GM19395 (cell line): ENCODE measurements around the gene SNUPN.
A peak's percentile ranks its signal among the peaks of the same experiment; 100 is the strongest.

ENCODE experiments used
- ATAC-seq: cut with Tn5 transposase; IDR thresholded peaks from one replicate; pipeline ENCODE4 v1.9.1; 2021; ENCODE audit warnings: mild to moderate bottlenecking, moderate library complexity; ENCODE audit not compliant: unreplicated experiment

The SNUPN gene

GRCh38 chr15:75625542-75626347, at the start of gene SNUPN:
Gene SNUPN (minus strand): TSS chr15:75625725. CDS start chr15:75621051, 4,674 bp downstream.
- peak; percentile 77 for ATAC-seq

- no peak for ATAC-seq
Measured at GRCh38 chr15:75674366-75674765, 48.8 kb upstream of the SNUPN start.

GRCh38 chr15:75673426-75674235, 48.1 kb upstream of the SNUPN start:
- no peak for ATAC-seq

DNA sequence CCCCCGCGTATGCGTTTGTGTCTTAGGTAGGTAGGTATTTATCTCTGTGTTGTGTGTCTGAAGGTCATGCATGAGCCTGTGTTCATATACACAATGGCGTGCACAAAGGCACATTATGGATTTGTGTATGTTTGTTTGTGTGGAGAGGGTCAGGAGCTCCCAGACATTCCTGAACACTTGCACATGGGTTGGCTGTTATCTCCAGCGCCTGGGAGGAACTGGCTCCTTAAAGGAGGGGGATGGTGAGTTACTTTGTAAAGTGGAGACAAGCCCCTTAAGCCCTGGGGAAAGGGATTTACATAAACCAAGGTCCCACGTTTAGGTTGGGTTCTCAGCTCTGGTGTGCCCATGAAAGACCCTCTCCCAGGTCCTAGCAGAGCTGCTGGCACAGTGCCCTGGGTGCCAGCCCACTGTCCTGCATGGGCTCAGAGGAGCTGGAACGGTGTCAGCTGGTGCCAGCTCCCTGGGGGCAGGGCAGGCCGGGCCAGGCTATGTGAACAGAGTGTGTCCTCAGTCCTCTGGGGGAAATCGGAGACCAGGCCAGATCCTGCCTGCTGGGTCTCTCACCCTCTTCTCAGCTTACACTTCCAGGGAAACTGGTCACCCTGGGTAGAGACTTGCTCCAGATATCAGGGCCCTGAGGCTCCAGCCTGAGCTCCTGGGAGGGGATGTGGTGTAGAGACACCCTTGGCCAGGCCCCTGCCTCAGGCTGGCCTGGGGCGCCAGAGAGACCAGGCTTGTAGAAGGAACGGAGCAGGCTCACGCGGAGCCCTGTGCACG, 47.3 kb upstream of the SNUPN start:
- no peak for ATAC-seq

- ATAC-seq, result no peak
Measured at GRCh38 chr15:75671730-75672602, 46.4 kb upstream of the SNUPN start.

GRCh38 chr15:75669879-75670212, 44.3 kb upstream of the SNUPN start:
- no peak for ATAC-seq

- ATAC-seq, result no peak
Measured at GRCh38 chr15:75669191-75669878, 43.8 kb upstream of the SNUPN start.

GRCh38 chr15:75666823-75667501, 41.4 kb upstream of the SNUPN start:
- ATAC-seq, result no peak

- ATAC-seq, result no peak
Measured at GRCh38 chr15:75663931-75664421, 38.5 kb upstream of the SNUPN start.

DNA sequence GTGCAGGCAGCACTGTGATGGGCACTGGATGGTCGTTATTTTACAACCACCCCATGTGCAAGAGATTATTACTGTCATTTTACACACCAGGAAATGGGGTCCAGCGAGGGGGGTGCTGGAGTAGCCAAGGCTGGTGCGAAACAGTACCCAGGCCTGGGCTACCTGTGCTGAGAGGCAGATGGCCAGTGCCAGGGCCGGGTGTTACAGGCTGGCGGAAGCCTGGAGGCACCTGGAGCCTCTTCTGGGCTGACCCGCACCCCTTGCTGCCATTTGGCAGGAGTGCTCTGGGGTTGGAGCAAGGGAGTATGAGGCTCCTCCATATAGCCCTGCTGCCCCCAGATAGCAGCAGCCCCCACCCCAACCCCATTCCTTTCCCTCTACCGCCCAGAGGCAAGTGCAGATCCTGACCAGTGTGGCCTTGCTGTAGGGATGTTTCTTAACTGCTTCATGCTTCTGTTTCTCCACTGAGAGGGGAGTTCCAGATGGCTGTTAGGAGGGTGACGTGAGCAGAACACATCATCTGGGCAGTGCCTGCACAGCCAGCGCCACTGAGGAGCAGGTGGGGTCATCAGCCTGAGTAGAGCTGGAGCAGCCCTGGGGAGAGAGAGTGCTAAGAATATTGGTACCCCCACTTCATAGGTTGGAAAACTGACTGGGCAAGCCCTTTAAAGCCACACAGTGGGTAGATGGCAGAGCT, 37.4 kb upstream of the SNUPN start:
- no peak for ATAC-seq

DNA sequence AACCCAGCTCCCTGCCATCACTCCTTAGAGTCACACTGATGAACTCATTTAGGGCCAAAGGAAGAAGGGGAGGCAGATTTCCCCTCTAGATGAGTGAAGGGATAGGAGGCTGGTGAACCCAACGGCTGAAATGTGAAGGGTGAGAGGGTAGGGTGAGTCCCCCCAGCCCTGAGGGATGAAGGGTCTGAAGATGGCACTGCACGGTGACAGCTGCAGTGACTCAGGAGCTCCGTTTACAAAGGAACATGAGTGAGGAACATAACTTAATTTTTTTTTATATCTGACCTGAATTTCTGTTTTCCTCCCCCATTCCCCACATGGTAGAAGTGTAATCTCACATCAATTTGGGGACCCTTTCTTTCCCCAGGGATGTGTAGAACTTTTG, 36.2 kb upstream of the SNUPN start:
- ATAC-seq, result no peak

GRCh38 chr15:75661100-75661755, 35.7 kb upstream of the SNUPN start:
- ATAC-seq, result no peak

- no peak for ATAC-seq
Measured at GRCh38 chr15:75659928-75660645, 34.6 kb upstream of the SNUPN start.

DNA sequence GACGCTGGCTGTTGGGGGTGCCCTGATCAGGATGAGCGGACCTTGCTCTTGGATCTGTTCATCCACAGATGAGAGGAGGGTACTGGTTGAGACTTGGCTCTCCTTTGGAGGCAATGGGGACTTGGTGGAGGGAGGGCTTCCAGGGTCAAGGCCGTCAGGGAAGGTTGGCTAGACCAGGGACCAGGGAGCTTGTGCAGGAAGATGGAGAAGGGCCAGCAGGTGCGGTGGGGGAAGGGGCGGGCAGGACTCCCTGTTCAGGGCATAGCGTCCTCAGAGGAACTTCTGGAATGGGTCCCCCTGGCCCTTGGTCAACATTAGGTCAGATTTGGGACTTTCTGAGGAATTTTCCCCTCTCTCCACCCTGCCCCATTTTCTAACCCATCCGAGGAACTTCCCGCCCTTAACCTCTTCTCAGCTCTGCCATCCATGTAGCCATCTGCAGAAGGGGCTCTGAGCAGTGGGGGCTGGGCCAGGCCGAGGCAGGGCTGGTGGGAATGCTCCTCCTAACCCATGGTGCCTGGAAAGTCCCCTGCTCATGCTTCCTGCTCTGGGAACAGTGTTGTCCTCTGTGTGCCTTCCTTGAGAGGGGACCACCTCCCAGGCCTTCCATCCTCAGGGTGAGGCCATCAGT, 33.7 kb upstream of the SNUPN start:
- no peak for ATAC-seq

DNA sequence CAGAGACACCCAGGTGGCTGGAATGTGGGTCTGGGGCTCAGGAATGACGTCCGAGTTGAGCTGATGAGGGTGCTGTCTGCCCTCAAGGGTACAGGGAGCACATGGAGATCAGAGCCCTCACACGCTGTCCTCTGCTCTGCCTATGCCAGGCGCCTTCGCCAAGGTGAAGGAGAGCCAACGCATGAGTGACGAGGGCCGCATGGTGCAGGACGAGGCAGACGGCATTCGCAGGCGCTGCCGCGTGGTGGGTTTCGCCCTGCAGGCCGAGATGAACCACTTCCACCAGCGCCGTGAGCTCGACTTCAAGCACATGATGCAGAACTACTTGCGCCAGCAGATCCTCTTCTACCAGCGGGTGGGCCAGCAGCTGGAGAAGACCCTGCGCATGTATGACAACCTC, 31.3 kb upstream of the SNUPN start:
- no peak for ATAC-seq

DNA sequence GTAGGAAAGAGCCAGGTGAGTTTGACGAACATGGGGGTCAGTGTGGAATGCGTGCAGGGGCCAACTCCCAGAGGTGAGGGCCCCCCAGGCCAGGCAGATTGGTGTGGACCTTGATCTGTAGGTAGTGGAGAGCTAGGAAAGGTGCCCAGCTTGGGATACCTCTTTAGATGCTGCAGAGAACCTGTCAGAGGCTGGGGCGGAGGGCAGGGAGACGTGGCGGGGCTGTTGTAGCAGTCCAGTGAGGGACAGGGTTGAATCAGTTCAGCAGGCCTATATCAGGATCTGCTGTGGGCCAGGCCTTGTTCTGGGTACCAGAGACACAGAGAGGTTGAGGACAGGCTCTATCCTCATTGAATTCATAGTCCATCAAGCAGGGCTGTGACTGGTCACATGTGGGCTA, 30.8 kb upstream of the SNUPN start:
- ATAC-seq, result no peak

GRCh38 chr15:75655931-75656330, 30.4 kb upstream of the SNUPN start:
- ATAC-seq, result no peak
